ENCODE results near the gene FNBP1.

Gene FNBP1

DNA sequence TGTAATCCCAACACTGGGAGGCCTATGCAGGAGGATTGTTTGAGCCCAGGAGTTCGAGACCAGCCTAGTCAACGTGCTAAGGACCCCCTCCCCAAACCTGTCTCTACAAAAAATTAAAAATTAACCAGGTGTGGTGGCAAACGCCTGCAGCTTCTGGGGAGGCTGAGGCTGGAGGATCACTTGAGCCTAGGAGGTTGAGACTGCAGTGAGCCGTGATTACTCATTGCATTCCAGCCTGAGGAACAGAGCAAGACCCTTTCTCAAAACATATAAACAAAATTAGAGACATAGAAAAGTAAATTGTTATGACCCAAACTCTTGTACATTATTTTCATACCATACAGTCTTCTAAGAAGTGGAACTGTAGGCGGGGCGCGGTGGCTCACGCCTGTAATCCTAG lies 11.8 kb upstream of the FNBP1 start:
- TF ChIP-seq, protein P1, sequence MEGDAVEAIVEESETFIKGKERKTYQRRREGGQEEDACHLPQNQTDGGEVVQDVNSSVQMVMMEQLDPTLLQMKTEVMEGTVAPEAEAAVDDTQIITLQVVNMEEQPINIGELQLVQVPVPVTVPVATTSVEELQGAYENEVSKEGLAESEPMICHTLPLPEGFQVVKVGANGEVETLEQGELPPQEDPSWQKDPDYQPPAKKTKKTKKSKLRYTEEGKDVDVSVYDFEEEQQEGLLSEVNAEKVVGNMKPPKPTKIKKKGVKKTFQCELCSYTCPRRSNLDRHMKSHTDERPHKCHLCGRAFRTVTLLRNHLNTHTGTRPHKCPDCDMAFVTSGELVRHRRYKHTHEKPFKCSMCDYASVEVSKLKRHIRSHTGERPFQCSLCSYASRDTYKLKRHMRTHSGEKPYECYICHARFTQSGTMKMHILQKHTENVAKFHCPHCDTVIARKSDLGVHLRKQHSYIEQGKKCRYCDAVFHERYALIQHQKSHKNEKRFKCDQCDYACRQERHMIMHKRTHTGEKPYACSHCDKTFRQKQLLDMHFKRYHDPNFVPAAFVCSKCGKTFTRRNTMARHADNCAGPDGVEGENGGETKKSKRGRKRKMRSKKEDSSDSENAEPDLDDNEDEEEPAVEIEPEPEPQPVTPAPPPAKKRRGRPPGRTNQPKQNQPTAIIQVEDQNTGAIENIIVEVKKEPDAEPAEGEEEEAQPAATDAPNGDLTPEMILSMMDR (IDR thresholded peaks at IDR 0.05; ENCODE audit: low read depth, low read length, missing control alignments): no peak
- no peak for DNase-seq (ENCODE audit: low read depth)
- peak overlapping the region; percentile 86 for H3K4me3 ChIP-seq (ENCODE audit: low read depth, low read length)

DNA sequence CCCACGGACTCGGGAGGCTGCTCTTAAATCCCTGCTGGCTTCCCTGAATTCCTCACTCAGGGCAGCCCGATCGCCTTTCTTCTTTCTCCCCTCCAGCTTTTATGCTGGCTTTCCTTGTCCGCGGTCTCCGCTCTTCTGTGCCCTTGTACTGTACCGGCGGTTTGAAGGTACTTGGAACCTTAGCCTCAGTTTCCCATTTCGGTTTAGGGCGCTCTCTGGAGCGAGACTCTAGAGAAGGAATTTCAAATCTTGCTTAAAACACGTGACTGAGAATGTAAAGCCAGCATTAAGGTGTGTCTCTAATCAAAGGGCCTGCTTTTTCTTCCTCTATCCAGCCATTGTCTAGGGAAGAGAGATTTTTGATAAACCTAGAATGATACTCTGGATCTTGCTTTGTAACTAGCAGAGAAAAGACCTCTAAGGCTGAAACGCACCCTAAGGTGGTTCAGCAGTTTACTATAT lies 11.4 kb upstream of the FNBP1 start:
- H3K4me3 ChIP-seq (ENCODE audit: low read depth, low read length): peak overlapping the region; percentile 86
- TF ChIP-seq, protein P1 (IDR thresholded peaks at IDR 0.05; ENCODE audit: low read depth, low read length, missing control alignments): no peak
- no peak for DNase-seq (ENCODE audit: low read depth)

DNA sequence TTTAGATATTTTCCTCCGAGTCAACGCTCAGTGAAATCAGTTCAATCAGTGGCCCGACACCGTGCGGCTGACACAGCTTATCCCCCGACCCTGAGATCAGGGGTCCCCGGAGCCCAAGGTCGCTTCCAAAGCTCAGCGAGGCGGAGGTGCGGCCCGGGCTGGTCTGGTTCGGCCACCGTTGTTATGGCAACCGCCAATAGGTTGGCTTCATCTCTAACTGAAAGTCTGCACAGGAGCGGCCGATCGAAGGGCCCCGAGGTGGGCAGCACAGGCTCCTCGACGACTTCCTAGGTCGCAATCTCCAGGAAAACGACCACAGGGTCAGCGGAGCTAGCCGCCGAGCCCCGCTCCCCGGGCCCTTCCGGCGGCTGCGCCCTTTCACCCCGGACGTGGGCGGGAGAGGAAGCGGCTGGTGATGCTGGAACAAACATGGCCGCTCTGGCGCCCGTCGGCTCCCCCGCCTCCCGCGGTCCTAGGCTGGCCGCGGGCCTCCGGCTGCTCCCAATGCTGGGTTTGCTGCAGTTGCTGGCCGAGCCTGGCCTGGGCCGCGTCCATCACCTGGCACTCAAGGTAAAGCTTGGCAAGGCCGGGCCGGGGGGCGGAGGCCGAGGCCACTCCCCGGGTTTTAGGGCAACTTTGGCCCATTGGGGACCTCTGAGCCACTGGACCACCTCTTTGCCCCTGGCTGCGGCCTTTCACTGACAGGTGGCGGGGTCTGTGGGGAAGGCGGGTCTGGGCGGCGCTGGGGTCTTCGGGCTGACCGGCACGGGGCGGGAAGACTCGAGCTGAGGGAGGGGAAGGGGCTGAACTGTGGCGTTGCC lies 10.7 kb upstream of the FNBP1 start, which contains the start of gene GPR107:
Gene GPR107 (plus strand): TSS at position 403 of the 821 bp plus-strand sequence. CDS start 27 bp downstream, at position 430.
- TF ChIP-seq, protein P1 (IDR thresholded peaks at IDR 0.05; ENCODE audit: low read depth, low read length, missing control alignments): no peak
- peak within 1 kb of the TSS; percentile 86 for H3K4me3 ChIP-seq (ENCODE audit: low read depth, low read length)
- no peak for DNase-seq (ENCODE audit: low read depth)

DNA sequence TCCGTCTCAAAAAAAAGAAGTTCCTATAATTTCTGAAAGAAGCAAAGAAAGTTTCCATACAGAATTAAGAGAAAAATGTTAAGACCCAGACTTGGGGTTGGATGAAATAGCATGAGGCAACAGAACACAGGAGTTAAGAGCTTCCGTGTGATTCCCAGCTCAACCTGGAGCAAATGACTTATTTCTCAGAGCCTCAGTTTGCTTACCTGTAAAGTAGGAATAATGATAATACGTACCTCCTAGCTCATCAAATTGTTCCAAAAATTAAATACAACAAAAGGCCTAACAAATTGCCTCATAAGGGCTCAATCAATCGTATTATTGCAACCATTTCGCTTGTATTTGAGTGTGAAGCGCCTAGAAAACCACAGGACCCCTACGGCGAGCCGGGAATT lies 10.1 kb upstream of the FNBP1 start:
- DNase-seq (ENCODE audit: low read depth): no peak
- TF ChIP-seq, protein P1 (IDR thresholded peaks at IDR 0.05; ENCODE audit: low read depth, low read length, missing control alignments): no peak
- peak overlapping the region; percentile 86 for H3K4me3 ChIP-seq (ENCODE audit: low read depth, low read length)

DNA sequence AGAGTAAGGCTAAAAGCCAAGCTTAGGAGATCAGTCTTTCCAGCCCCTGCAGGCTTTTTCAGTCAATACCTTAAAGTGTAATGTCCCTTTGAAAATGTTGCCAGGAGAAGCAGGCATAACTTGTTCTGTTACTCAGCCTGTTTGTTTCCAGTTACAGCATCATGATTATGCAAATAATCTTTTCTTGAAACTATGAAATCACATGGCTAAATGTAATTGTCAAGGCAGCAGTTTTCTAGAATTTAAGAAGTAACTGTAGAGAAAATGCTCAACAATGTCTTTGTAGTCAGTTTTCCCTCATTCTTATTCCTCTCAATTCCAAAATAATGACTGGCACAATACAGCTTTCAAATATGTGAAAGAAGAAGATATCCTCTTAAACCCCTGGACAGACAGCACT lies 8.9 kb upstream of the FNBP1 start:
- no peak overlapping the region; the same call in 1 of the 2 replicates for H3K4me3 ChIP-seq (ENCODE audit: low read depth, low read length)
- TF ChIP-seq, protein P1 (IDR thresholded peaks at IDR 0.05; ENCODE audit: low read depth, low read length, missing control alignments): no peak
- DNase-seq (ENCODE audit: low read depth): no peak

DNA sequence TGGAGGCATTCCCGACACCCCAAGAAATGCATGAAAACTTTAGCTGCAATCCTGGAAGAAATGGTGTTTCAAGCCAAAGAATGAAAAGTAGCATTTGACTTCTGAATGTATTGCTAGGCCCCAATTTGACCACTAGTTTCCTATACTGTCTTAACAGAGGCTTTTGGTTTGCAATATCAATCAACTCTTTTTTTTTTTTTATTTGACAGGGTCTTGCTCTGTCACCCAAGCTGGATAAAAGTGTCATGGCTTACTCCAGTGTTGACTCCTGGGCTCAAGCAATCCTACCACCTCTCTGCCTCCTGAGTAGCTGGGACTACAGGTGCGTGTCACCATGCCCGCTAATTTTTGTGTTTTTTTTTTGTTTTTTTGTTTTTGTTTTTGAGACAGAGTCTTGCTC lies 7.5 kb upstream of the FNBP1 start:
- no peak overlapping the region for H3K4me3 ChIP-seq (ENCODE audit: low read depth, low read length)
- TF ChIP-seq, protein P1 (IDR thresholded peaks at IDR 0.05; ENCODE audit: low read depth, low read length, missing control alignments): no peak
- no peak for DNase-seq (ENCODE audit: low read depth)

Measured in GM12864 (cell line).